Erythroblast (primary cell): ENCODE data around the gene POC1B.

Experiments used
- DNase-seq, 2 experiments: peaks; one replicate each; lab custom pipeline; 2025; lab: John Stamatoyannopoulos, UW
- GATA1 ChIP-seq: IDR thresholded peaks from 2 replicates; pipeline ENCODE4 v1.6.1; 2011; ENCODE audit warnings: low read depth, mild to moderate bottlenecking, control low read depth, low read length, moderate library complexity
- POLR2A ChIP-seq: IDR thresholded peaks from 2 replicates; pipeline ENCODE4 v1.6.1; 2011; ENCODE audit warnings: mild to moderate bottlenecking, low read length

POC1B gene

DNA sequence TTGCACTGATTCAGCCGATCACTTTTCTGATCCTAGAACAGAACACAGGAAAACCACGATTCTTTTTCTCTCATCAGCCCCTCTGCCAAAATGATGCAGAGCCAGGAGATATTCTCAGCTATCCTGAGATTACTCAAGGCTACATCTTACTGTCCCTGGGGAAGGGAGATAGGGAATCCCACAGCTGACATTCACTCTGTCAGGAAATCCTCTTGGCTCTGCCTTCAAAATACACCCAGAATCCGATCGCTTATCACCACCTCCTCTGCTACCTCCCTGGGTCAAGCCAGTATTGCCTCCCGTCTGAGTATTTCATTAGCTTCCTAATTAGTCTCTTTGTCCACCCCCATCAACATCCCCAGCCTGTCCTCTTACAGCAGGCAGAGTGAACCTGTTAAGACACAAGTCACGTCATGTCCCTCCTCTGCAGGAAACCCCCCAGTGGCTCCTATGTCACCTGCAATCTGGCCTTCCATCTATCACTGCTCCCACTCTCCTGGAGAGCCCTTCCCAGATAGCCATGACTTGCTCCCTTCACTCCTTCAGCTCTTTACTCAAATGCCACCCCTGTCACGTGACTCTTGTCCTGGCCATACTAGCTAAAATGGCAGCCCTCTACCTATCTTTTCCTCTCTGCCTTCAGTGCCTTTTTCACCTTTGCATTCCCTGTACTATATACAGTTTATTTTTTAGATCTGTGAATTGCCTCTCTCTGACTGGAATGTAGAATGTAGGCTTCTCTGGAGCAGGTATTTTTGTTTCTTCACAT, 71.6 kb downstream of the POC1B start:
- no peak for TF ChIP-seq POLR2A
- TF ChIP-seq GATA1: no peak

DNA sequence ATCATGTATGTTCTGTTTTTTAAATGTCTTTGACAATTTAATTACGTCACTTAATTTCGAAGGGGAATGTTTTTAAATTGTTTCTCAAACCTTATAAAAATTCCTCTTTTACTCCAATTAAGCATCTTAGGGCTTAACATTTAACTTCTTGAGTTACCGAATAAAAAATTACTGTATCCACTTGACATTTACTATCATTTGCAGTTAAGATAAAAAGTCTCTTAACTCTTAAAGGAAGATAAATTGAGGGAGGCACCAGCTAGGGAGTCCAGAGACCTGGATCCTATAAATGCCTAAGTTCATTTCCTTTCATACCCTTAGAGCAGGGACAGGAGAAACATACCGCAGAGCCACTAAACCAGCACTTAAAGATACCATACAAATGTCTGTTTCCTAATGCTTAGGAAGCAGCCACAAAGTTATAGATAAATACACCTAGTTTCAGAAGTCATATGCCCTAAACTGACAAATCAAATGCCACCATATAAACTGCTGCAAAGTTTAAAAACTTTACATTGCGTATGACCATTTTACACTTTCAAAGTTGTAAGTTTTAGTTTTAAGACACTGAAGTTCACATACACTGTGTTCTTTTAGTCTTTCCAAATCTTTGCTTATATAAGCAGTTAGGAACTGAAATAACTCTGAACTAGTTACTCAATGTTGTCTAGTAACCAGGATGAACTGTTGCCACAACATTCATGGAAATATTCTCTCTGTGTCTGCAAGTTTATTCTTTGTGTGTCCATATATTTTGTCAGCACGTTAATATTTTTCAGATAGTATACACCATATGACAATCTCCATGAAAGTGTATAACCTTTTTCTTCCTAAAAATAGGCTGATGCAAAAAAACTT, 72.5 kb downstream of the POC1B start:
- no peak for DNase-seq
- TF ChIP-seq POLR2A: no peak
- no peak for TF ChIP-seq GATA1

More for the DNA sequence above, 71.6 kb downstream of the POC1B start:
- DNase-seq: no peak

DNA sequence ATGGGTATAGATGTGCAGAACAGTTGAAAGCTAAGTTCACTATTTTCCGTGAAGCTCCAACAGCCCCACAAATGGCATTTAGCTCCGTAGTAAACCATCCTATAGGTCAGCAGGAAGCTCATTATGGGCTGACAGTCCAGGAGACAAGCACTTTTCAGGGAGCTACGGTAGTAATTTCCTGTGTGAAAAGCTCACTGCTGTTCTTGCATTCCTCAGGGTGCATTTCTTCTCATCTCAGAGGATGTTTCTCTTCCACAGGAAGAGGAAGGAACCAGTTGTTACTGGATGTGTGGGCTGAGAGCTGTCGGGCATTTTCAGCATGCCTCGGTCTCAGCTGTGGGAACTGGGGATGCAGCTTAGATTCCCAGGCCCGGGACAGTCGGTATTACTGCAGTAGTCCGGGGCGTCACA, 74.0 kb downstream of the POC1B start:
- DNase-seq: no peak

DNA sequence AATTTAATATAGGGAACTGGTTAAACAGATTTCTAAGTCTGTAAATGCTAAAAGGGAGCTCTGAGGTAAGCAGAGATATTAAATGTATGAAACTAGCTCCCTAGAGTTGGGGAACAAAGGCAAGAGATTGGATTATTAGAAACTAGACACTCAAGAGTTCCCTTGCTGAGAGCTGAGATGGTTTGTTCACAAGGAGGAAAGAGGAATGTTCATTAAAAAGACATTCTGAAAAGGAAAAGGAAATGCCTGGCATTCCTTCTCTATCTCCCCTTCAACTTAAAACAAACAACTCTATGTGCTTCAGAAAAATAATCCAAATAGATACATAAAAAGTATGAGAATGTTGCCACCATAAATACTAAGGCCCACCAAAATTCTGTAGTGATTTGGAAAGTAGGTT, 74.9 kb downstream of the POC1B start:
- no peak for TF ChIP-seq POLR2A
- DNase-seq: no peak

More for the DNA sequence above, 74.0 kb downstream of the POC1B start:
- TF ChIP-seq POLR2A (no peak), GATA1 (no peak)

GRCh38 chr12:89448951-89449371, 76.9 kb downstream of the POC1B start:
- TF ChIP-seq POLR2A (no peak), GATA1 (no peak)
- DNase-seq: peak in 1 of 2 experiments; percentile 2

- DNase-seq: no peak
- TF ChIP-seq POLR2A: no peak
Measured at GRCh38 chr12:89448526-89448925, 77.3 kb downstream of the POC1B start.

DNA sequence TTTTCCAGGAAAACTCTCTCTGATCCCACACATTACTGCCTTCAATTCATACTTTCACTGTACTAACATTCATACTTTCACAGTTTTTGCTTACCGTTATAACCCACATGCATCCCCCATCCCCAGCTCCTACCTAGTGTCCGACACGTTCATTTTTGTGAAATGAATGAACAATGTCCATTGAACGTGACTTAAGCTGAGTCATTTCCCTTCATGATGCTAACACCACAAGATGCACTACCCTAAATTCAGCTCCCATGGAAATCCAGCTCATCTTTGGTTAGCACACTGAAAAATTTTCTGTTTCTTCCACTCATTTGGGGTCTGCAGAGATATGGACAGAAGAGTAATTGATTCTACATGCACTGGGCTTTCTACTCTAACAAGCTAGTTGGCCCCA, 85.9 kb downstream of the POC1B start:
- no peak for DNase-seq
- no peak for TF ChIP-seq GATA1
- TF ChIP-seq POLR2A: no peak

- no peak for DNase-seq
- TF ChIP-seq POLR2A: no peak
- no peak for TF ChIP-seq GATA1
Measured at GRCh38 chr12:89437231-89437630, 88.6 kb downstream of the POC1B start.

- DNase-seq: no peak
- no peak for TF ChIP-seq GATA1
- TF ChIP-seq POLR2A: no peak
Measured at GRCh38 chr12:89436062-89436461, 89.8 kb downstream of the POC1B start.

DNA sequence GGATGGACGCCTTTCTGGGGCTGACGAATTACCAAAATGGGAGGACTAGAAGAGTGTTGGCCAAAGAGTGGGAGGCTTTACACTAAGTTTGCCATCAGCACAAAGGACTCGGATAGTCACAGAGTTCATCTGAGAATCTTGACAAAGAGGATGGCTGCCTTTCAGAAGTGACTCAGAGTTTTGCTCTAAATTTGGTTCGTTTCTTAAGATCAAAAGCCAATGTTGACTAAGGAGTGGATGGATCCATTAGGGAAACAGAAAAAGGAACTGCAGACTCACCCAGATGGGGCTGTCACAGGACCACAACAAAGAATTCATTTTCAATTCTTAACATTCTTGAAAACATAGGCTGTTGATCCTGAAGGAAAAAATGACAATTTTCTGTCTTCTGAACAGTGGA, 92.2 kb downstream of the POC1B start:
- TF ChIP-seq GATA1 (no peak), POLR2A (no peak)
- no peak for DNase-seq

DNA sequence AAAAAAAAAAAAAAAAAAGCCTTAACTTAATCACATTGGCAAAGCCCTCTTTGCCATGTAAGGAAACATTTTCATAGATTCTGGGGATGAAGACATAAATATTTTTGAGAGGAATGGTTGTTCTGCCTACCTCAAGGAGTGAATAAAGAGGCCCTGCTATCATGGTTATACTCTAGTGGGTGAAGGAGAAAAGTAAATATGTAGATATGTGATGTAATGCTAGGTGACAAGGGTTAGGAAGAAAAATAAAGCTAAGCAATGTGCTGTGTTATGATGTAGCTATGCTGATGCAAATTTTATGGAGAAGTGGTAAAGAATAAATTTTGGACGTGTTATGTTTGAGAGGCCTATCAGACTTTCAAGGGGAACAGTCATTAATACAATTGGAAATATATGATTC, 93.5 kb downstream of the POC1B start:
- TF ChIP-seq POLR2A (no peak), GATA1 (no peak)
- no peak for DNase-seq

GRCh38 chr12:89429528-89429927, 96.3 kb downstream of the POC1B start:
- DNase-seq: no peak
- TF ChIP-seq GATA1: no peak
- no peak for TF ChIP-seq POLR2A

- no peak for DNase-seq
- no peak for TF ChIP-seq POLR2A
- no peak for TF ChIP-seq GATA1
Measured at GRCh38 chr12:89427508-89428156, 98.2 kb downstream of the POC1B start.

DNA sequence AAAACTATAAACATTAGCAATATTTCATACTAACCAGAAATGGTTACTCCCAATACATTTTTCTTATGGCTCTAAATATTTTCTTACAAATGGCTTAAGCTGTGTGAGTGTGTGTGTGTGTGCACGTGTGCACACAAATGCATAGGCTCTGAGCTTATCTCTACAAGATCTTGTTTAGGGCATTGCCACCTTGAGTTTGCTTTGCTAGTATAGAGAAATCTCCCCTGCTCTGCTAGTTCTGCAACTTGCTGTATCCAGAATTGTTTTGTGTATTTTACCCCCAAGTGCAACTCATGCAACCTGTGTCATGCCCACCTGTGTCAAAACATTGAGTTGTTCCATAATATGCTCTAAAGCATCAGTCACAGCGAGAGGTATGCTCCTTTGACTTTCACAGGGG, 101.0 kb downstream of the POC1B start:
- TF ChIP-seq GATA1 (no peak), POLR2A (no peak)
- no peak for DNase-seq
